GM12865 (cell line): ENCODE results near the gene HOXD12.

ENCODE experiments used
- DNase-seq: peaks from one replicate; pipeline ENCODE4 v3.0.0; 2010; ENCODE audit warnings: low read depth
- H3K4me3 ChIP-seq: 2 replicates; pipeline ENCODE4 v1.5.1; 2011; ENCODE audit warnings: mild to moderate bottlenecking, low read depth, low read length, control low read depth
- TF ChIP-seq, protein P1 (sequence below): IDR thresholded peaks from 2 replicates; pipeline ENCODE4 v1.5.1; 2011; ENCODE audit warnings: low read length, control low read depth, low read depth, inconsistent platforms; ENCODE audit not compliant: insufficient read depth; ENCODE audit errors: missing control alignments

The HOXD12 gene

DNA sequence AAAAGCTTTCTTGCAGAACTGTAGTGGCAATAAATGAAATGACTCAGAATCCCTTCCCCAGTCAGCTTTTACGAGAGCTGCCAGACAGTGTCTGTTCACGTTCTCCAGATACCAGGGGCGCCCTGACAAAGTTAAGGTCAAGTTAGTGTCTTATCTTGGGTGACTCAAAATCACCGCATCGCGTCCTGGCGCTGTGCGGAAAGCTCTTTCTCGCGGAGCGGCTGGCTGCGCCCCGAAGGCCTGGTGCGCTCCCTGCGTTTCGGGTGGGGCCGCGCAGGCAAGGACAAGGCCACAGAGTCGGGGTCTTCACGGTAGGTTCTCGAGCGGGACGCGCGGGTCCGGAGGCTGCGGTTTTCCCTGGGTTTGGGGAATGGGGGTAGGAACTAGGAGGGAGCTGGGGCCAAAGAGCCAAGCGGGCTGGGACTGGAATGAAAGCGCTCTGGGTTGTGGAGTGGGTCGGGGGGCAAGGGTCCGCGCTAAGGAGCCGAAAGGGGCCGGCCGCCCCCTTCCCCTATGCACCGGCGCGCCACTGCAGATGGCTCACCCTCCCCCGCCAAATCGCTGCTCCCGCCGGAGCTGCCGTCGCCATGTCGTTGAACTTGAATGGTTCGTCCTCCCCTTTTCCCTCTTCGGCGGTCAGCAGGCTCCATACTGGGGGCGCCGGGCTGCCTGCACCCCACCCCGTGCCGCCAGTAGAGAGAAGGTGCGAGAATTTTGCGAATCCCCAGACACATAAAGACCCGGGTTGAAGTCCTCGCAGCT is 4.9 kb downstream of the HOXD12 start:
- TF ChIP-seq, protein P1, sequence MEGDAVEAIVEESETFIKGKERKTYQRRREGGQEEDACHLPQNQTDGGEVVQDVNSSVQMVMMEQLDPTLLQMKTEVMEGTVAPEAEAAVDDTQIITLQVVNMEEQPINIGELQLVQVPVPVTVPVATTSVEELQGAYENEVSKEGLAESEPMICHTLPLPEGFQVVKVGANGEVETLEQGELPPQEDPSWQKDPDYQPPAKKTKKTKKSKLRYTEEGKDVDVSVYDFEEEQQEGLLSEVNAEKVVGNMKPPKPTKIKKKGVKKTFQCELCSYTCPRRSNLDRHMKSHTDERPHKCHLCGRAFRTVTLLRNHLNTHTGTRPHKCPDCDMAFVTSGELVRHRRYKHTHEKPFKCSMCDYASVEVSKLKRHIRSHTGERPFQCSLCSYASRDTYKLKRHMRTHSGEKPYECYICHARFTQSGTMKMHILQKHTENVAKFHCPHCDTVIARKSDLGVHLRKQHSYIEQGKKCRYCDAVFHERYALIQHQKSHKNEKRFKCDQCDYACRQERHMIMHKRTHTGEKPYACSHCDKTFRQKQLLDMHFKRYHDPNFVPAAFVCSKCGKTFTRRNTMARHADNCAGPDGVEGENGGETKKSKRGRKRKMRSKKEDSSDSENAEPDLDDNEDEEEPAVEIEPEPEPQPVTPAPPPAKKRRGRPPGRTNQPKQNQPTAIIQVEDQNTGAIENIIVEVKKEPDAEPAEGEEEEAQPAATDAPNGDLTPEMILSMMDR = no peak
- no peak for DNase-seq
- no peak overlapping the region for H3K4me3 ChIP-seq

- no peak for DNase-seq
- TF ChIP-seq, protein P1 = no peak
- H3K4me3 ChIP-seq = no peak overlapping the region
Observed at GRCh38 chr2:176105078-176105729, 5.6 kb downstream of the HOXD12 start.

DNA sequence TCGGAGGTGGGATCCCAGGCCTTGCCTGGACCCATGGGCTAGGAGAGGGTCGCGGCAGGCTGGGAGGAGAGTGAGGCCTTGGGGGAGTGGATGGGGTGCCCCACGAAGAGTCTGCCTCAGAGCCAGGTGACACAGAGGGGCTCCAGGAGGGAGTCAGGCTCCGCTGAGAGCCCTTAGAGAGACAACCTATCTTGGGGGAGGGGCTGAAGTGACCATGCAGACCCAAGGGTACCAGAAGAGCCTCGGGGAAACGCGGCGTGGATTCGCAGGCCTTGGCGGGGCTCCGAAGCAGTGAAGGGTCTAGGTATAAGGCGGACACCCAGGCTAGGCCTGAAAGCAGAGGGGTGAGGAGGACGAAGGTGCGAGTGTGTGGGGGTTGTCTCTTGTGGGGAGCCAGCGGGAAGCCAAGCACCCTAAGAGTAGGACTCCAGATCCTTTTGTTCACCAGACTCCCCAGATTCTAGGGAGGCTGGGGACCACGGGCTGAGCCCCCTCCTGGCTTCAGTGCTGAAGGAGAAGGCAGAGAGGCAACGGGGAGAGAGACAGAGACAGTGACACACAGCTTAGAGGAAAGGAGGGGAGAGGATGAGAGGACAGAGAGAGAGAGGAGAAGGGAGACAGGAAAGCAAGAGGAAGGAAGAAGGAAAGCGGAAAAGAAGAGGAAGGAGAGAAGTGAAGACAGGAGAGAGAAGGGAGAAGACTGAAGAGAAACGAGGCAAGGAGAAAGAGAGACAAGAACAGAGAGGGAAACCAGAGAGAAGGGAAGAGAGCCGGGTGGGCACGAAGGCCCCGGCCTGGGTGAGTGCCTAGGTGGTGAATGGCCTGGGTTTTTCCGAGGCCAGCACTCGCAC is 6.4 kb downstream of the HOXD12 start:
- DNase-seq = no peak
- no peak overlapping the region for H3K4me3 ChIP-seq
- TF ChIP-seq, protein P1 = no peak

DNA sequence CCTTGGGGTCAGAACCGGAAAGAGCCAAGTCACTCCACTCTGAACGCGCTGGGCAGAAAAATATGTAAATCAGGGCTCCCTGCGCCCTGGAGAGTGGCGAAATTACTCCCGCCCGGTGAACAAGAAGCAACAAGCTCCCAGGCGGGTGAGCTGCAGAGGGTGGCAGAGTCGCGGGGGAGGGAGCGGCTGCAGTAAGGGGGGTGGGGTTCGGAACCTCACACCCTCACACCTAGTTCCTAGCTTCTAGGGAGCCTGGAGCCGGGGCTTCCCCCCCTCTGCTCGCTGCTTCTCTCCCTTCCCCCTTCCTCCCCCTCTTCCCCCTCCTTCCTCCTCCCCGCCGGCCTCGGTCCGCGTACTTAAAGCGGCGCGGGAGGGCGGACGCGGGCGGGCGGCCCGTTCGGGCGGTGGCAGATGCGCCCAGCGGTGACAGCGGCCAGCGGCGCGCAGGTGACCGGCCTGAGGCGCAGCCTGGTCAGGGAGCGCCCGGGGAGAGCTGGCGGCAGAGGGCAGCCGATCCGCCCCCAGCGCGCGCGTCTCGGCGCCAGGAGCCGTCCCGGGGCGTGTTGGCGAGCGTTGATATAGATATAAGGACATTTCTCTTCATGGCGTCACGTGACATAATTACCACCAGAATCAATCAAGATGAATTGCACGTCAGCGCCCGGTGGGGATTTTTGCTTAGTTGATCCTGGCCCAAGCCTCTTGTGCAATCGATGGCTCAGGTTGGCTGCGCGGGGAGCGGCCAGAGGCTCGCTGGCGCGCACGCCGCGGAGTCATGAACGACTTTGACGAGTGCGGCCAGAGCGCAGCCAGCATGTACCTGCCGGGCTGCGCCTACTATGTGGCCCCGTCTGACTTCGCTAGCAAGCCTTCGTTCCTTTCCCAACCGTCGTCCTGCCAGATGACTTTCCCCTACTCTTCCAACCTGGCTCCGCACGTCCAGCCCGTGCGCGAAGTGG is 7.3 kb downstream of the HOXD12 start, which contains the start of gene HOXD11:
Gene HOXD11, plus strand, starts transcription at position 700 of the 959 bp plus-strand sequence. Its CDS starts 76 bp downstream, at position 776.
- no peak for DNase-seq
- no peak within 1 kb of the TSS for H3K4me3 ChIP-seq
- TF ChIP-seq, protein P1 = no peak

DNA sequence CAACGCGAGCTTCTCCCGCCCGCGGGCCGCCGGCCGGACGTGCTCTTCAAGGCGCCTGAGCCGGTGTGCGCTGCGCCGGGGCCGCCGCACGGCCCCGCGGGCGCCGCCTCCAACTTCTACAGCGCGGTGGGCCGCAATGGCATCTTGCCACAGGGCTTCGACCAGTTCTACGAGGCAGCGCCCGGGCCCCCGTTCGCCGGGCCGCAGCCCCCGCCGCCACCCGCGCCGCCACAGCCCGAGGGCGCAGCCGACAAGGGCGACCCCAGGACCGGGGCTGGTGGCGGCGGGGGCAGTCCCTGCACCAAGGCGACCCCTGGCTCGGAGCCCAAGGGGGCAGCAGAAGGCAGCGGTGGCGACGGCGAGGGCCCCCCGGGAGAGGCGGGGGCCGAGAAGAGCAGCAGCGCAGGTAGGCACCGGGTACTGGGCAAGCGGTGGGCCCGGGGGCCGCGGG is 8.2 kb downstream of the HOXD12 start:
- no peak overlapping the region for H3K4me3 ChIP-seq
- TF ChIP-seq, protein P1 = no peak
- DNase-seq = no peak
